ACHN (cell line): ENCODE results near the gene FUT6.
A peak's percentile ranks its signal among the peaks of the same experiment; 100 is the strongest.
"Not testable (repeated sequence)": the region's sequence is repeated elsewhere in the genome, so short reads cannot be mapped to it uniquely, and the experiment has no call there.

Experiments used
- DNase-seq: peaks from one replicate; pipeline ENCODE4 v3.0.0-alpha.2; 2015
- in situ Hi-C: cut with HindIII; loops from 2 replicates; pipeline ENCODE4 v1.10.0; 2017; ENCODE audit warnings: low sequenced_read_pairs, low pct_ligation_motif_present, low pct_unique_long_range_greater_than_20kb

Gene FUT6

DNA sequence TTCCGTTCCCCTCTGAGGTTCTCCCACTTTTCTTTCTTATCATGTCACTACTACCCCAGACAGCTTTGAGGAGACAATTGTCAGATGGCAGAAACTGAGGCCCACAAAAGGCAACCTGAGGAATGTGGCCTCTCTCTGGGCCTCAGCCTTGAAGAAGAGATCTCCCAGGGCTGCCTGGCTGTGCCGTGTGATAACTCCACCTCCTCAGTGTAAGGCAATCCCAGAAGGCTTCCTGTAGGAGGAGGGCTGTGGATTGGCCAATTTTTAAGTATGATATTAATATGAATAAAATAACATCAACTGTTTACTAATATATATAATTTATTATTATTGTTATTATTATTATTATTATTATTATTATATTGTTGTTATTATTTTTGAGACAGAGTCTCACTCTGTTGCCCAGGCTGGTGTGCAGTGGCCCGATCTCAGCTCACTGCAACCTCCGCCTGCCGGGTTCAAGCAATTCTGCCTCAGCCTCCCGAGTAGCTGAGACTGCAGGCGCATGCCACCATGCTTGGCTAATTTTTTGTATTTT lies 44.1 kb downstream of the FUT6 start:
- in situ Hi-C loops = no loop called here
- DNase-seq = no peak

- in situ Hi-C loops = no loop called here
- DNase-seq = no peak
These were observed 46.3 kb downstream of the FUT6 start for GRCh38 chr19:5793188-5793587.

- in situ Hi-C loops = no loop called here
These were observed 47.3 kb downstream of the FUT6 start for GRCh38 chr19:5792224-5792623.

GRCh38 chr19:5790559-5791520 lies 48.7 kb downstream of the FUT6 start, which contains the start of gene DUS3L:
DUS3L (minus strand) TSS chr19:5791163; CDS start chr19:5791141, 22 bp downstream.
- in situ Hi-C loops = no loop called here
- peak; percentile 94 for DNase-seq

More at GRCh38 chr19:5792224-5792623, 47.3 kb downstream of the FUT6 start:
- no peak for DNase-seq

GRCh38 chr19:5789886-5790558 lies 49.5 kb downstream of the FUT6 start:
- in situ Hi-C loops = no loop called here
- DNase-seq = no peak

- in situ Hi-C loops = no loop called here
- DNase-seq = no peak
These were observed 50.1 kb downstream of the FUT6 start for GRCh38 chr19:5789351-5789761.

- in situ Hi-C loops = no loop called here
- no peak for DNase-seq
These were observed 51.1 kb downstream of the FUT6 start for GRCh38 chr19:5788422-5788821.

- DNase-seq = no peak
- in situ Hi-C loops = no loop called here
These were observed 51.9 kb downstream of the FUT6 start for GRCh38 chr19:5787409-5788182.

- in situ Hi-C loops = no loop called here
- DNase-seq = no peak
These were observed 52.7 kb downstream of the FUT6 start for GRCh38 chr19:5786593-5787408.

DNA sequence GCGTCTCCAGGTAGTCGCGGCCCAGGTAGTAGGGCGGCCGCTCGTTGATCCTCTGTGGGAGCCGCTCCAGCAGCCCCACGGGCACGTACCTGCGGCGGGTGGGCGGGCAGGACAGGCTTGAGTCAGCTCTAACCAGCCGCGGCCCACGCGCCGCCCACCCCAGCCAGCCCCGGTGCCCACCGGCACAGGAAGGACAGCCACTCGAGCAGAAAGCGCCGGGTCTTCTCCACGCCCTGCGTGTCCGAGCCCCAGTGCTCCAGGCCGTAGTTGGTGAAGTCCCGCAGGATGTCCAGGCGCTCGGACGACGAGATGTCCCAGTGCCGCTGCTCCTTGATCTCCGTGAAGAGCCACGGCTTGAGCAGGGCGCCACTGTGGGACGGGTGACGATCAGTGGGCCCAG lies 54.1 kb downstream of the FUT6 start:
- no peak for DNase-seq

DNA sequence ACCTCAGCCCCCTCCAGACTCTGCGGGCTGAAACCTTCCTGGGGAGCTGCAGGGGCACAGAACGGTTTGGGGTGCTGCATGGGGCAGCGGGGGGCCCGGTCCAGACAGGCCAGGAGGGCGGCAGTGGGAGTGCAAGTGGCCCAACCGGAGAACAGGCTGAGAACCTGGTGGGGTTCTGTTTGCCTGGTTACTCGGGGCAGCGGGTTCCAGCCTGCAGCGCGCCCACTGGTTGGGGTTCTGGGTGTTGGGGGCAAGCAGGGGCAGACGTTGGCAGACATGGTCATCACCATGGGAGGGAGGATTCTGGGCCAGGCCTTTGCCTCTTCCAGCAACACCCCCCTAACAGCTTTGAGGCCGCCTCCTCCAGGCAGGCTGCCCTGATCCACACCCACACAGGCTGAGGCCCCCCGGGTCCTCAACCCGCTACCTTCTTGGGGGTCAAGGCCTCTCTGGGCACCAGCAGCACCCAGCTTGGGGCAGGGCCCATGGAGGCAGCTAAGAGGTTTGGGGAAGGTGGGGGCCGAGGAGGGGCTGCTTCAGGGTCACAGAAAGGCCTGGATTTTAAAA lies 54.8 kb downstream of the FUT6 start, which contains the start of gene PRR22:
TSS of gene PRR22 (minus strand) at position 166 of the 567 bp plus-strand sequence. CDS start at position 80, 86 bp downstream.
- no peak for DNase-seq
- in situ Hi-C loops = no loop called here

More for the DNA sequence above, 54.1 kb downstream of the FUT6 start:
- in situ Hi-C loops = no loop called here

- in situ Hi-C loops = no loop called here
These were observed 56.3 kb downstream of the FUT6 start for GRCh38 chr19:5782945-5783919.

GRCh38 chr19:5782322-5782721 lies 57.2 kb downstream of the FUT6 start:
- no peak for DNase-seq
- in situ Hi-C loops = no loop called here

More at GRCh38 chr19:5782945-5783919, 56.3 kb downstream of the FUT6 start:
- DNase-seq = no peak

- in situ Hi-C loops, DNase-seq: not testable (repeated sequence)
These were observed 58.6 kb downstream of the FUT6 start for GRCh38 chr19:5780916-5781315.
